HepG2 (cell line): ENCODE results near the gene WDR31. TPM values are rescaled to one million over a fixed set of nuclear protein-coding genes. Genes with fewer than 3 reads are reported as not detected.
A peak's percentile ranks its signal among the peaks of the same experiment; 100 is the strongest.

Experiments used
- ATF6 ChIP-seq: sonication (generic); formaldehyde crosslinking; conservative IDR thresholded peaks from 2 replicates; pipeline ENCODE4 v1.4.0; 2020; ENCODE audit warnings: missing genetic modification reagents
- CENPX ChIP-seq: sonication (generic); formaldehyde crosslinking; IDR thresholded peaks from 2 replicates; pipeline ENCODE4 v1.9.0; 2021; ENCODE audit warnings: mild to moderate bottlenecking, missing genetic modification reagents, moderate library complexity
- CREM ChIP-seq, 2 experiments: sonication (generic) in 1 of 2; formaldehyde crosslinking in 1 of 2; IDR thresholded peaks; 2 replicates each; pipeline versions ENCODE4 v1.4.0 to v1.6.1; 2016 to 2020; ENCODE audit warnings: antibody characterized with exemption in 1 of 2, mild to moderate bottlenecking in 1 of 2, missing genetic modification reagents in 1 of 2
- IRF1 ChIP-seq: sonication (generic); formaldehyde crosslinking; IDR thresholded peaks from 2 replicates; pipeline ENCODE4 v1.4.0; 2020; ENCODE audit warnings: low read depth, mild to moderate bottlenecking, missing genetic modification reagents
- IRF9 ChIP-seq: sonication (generic); formaldehyde crosslinking; IDR thresholded peaks from 2 replicates; pipeline ENCODE4 v1.8.0; 2022; ENCODE audit warnings: missing genetic modification reagents, mild to moderate bottlenecking, borderline replicate concordance
- IRX3 ChIP-seq: sonication (generic); formaldehyde crosslinking; IDR thresholded peaks from 2 replicates; pipeline ENCODE4 v1.8.1; 2023; ENCODE audit warnings: mild to moderate bottlenecking, low read depth, missing genetic modification reagents, borderline replicate concordance
- PRPF4 ChIP-seq: fragments of 200-400 bp; formaldehyde crosslinking; IDR thresholded peaks from 2 replicates; pipeline ENCODE4 v1.6.1; 2016; ENCODE audit warnings: low read length, low read depth; ENCODE audit not compliant: poor library complexity, severe bottlenecking
- RAD21 ChIP-seq: fragments of 450-650 bp; formaldehyde crosslinking; IDR thresholded peaks from 2 replicates; pipeline ENCODE4 v1.5.0; 2020; ENCODE audit warnings: mild to moderate bottlenecking
- SOX5 ChIP-seq: IDR thresholded peaks from 2 replicates; pipeline ENCODE4 v1.6.1; 2016; ENCODE audit warnings: borderline replicate concordance
- YEATS4 ChIP-seq: sonication (generic); formaldehyde crosslinking; IDR thresholded peaks from 2 replicates; pipeline ENCODE4 v1.4.0; 2020; ENCODE audit warnings: missing genetic modification reagents, borderline replicate concordance
- ZNF17 ChIP-seq: sonication (generic); formaldehyde crosslinking; IDR thresholded peaks from 2 replicates; pipeline ENCODE4 v1.5.0; 2020; ENCODE audit warnings: mild to moderate bottlenecking, missing genetic modification reagents
- ZNF282 ChIP-seq: fragments of 450-650 bp; IDR thresholded peaks from 2 replicates; pipeline ENCODE4 v1.6.1; 2018; ENCODE audit not compliant: partially characterized antibody
- ZNF30 ChIP-seq: sonication (generic); formaldehyde crosslinking; IDR thresholded peaks from 2 replicates; pipeline ENCODE4 v1.5.0; 2020; ENCODE audit warnings: mild to moderate bottlenecking, missing genetic modification reagents
- ZNF407 ChIP-seq: sonication (generic); formaldehyde crosslinking; IDR thresholded peaks from one replicate; pipeline ENCODE4 v1.5.1; 2020; ENCODE audit warnings: mild to moderate bottlenecking, missing genetic modification reagents; ENCODE audit errors: not compliant biosample characterization
- ZNF484 ChIP-seq: sonication (generic); formaldehyde crosslinking; IDR thresholded peaks from 2 replicates; pipeline ENCODE4 v1.5.1; 2020; ENCODE audit warnings: mild to moderate bottlenecking, low read depth, missing genetic modification reagents, borderline replicate concordance
- polyA plus RNA-seq, 8 experiments: library from polyadenylated mRNA; depleted of rRNA in 3 of 8; stranded (reverse) in 7 of 8; unstranded in 1 of 8; fragments of >200 nt; fragmentation: Illumina TruSeq in 4 of 8; extraction: Trizol in 4 of 8; gene quantifications; 2 replicates each; pipeline versions ENCODE4 v1.2.1 to v1.2.3, GENCODE V29; 2011 to 2016; ENCODE audit warnings: low read depth in 4 of 8, missing spikeins in 1 of 8, mixed read lengths in 1 of 8; ENCODE audit not compliant: insufficient read depth in 1 of 8
- total RNA-seq, 5 experiments: library from RNA; depleted of rRNA; stranded (reverse); fragments of >200 nt; fragmentation: Illumina TruSeq; extraction: Trizol; gene quantifications; 2 replicates each; pipeline ENCODE4 v1.2.3, GENCODE V29; 2016; ENCODE audit warnings: low read depth in 1 of 5

WDR31 gene
- total and polyA plus RNA-seq, 2 of the 13 experiments (the other 11 are each of a cell fraction or from before 2014, with no cell fraction given) = 0.33 to 1.7 TPM

GRCh38 chr9:113275157-113276131 is 64.6 kb downstream of the WDR31 start, which contains the start of the genes CDC26 and PRPF4 (continued):
- TF ChIP-seq ZNF484 (no peak), PRPF4 (no peak), CREM (IDR thresholded peaks at IDR 0.05) (peak; percentile 99), CREM (CRISPR knock-in tag; IDR thresholded peaks at IDR 0.05) (0 out of 2 replicates have a peak, but pooled peaks have one; percentile 51), ZNF17 (CRISPR knock-in tag) (no peak), RAD21 (0 out of 2 replicates have a peak, but pooled peaks have one; percentile 31), IRF9 (CRISPR knock-in tag) (peak; percentile 96), ZNF282 (no peak), ATF6 (CRISPR knock-in tag) (no peak), CENPX (CRISPR knock-in tag) (no peak), ZNF30 (no peak), IRF1 (CRISPR knock-in tag) (no peak), IRX3 (CRISPR knock-in tag) (peak; percentile 61; the same call in 1 of the 2 replicates), SOX5 (CRISPR knock-in tag) (peak; percentile 47; the same call in 1 of the 2 replicates), YEATS4 (CRISPR knock-in tag) (peak; percentile 65; the same call in 1 of the 2 replicates), ZNF407 (CRISPR knock-in tag) (no peak)
